Right renal cortex interstitium (tissue), 3 donors: Measurements from ENCODE around the gene HSBP1. TPM values are rescaled to one million over a fixed set of nuclear protein-coding genes. Genes with fewer than 3 reads are reported as not detected.

Source experiments
- DNase-seq, 3 donors: peaks; one replicate each; pipeline ENCODE4 v3.0.0-alpha.2; 2013; ENCODE audit warnings: low read depth in 3 of 3, low spot score in 2 of 3
- polyA plus RNA-seq, 3 donors: library from polyadenylated mRNA; unstranded; fragments of 120-200 nt; gene quantifications; one replicate each; pipeline ENCODE4 v1.2.1, GENCODE V29; 2013; ENCODE audit not compliant: insufficient read length in 3 of 3

HSBP1 gene
- 100 to 1,000 TPM; 220 to 247 (median 236) TPM for polyA plus RNA-seq

DNA sequence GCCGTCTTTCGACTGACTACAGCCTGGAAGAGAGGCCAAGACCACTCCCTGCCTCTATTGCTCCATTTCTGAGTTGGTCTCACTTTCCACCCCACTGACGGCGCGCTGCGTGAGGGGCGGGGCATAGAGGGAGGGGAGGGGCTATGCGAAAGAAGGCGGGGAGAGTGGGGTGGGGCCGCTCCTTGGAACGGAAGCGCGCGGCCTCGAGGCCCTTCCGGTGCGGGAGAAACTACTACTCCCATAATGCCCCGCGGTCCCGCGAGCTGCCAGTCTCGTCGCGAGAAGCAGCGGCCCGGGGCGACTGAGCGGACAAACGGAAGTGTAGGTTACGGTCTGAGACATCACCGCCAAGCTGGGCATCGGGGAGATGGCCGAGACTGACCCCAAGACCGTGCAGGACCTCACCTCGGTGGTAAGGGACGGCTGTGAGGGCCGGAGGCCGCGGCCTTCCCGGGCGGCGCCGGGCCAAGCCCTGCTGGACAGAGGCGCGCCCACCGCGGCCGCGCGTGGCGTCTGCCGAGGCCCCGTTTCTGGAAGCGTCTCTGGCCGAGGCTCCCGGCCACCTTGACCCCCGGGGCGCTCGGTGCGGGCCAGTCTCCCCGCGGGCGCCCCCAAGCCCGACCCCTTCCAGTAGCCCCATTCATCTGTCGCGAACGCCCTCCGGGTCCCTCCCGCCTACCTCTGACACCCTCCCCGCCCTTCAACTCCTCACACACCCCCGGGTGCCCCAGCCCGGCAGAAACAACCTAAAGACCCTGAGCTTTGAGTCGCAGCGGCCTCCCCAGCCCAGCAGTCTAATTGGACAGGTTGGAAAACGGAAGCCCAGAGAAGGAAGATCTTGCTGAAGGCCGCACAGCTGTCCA, at the start of gene HSBP1:
Gene HSBP1 (plus strand): TSS at position 269 of the 863 bp plus-strand sequence. CDS start 99 bp downstream, at position 368.
- peak in 1 of 3 donors; percentile 81 for DNase-seq

DNA sequence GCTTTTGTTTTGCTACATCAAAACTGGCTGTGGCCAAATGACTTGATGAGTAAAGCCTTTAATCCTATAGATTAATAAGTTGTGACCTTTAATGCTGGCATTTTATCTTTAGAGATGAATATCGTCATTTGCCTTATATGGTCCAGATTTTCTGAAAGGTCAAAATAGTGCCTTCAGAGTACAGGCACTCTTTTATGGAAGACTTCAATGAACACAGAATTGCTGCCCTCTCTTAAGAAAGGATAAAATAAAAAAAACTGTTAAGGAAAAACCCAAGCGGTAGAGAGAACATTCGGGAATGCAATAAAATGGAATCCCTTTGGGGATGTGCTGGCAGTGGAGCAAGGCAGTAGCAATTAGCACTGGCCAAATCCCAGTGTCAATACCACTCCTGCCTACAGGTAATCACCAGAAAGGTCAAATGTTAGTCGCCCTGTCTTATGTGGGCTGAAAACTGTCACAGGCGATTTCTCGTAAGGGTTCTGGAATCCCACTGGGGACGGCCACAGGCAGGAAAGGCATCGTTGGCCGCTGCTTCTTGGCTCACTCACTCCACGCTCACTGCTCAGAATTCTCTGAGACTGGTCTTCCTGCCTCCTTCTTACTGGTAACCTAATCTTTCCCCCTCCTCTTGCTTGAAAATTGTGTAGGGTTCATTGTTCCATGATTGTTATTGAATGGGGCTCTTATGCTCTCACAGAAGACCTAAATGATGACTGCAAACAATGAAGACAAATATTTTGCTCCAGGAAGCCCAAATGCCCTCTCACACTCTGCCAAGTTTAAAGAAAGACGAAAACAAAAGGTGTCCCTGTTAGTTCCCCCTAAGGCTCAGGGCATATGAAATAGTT, 45.4 kb upstream of the HSBP1 start:
- no peak for DNase-seq

DNA sequence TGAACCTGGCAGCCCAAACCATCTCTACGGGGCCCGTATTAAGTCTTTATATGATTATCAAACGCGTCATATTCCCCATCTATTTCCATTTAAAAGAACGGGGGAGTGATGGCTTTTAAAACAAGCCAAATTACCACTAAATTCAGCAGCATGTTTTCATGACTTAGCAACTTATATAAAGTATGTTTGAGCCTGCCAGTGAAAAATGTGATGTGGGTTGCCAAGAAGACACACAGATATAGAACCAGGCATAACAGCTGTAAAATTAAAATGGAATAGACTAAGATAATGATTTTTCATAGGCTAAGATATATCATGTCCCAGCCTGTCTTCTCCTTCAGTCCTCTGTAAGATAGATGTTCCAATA, 44.8 kb upstream of the HSBP1 start:
- no peak for DNase-seq

DNA sequence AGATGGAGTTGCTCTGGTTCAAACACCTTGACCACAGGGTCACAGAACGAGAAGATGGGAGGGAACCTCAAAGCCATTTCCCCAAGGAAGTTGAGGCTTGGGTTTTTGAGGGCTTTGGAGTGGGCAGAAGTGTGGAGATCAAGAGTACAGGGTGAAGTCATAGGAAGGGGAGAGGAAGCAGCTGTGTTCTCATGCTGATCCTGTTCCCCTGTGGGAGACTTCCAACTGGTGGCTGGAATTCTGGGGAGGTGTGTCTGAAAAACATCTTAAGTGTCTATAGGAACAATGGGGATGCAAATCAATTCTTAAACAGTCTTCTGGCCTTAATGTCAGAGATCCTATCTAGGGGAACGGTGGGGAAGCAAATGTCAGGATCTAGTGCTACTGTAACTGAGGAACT, 38.8 kb upstream of the HSBP1 start:
- no peak for DNase-seq

DNA sequence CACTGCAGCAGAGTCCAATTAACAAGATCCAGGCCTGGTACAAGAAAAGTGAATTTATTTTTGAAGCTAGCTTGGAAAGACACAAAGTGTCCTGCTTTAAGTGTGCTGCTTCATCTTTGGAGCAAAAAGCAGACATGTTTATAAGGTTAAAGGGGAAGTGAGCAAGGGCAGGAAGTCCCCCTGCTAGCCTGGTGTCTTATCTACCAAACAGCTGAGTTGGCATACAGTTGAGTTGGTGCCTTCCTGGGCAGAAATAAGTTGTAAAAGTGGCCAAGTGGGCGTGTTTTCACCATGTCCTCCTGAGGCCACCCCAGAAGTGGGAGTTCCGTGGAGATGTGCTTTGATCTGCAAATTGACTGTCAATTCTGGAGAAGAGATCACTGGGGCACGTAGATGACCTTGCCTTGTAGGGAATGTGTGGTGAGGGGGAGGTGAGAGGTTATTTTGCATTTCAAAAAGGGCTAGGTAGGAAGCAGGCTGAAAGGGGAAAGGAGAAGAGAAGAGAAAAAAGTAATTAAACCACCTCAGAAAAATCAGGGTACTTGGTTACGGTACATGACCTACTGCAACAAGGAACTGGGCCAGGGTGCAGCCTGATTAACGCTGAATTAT, 38.3 kb upstream of the HSBP1 start:
- DNase-seq, result no peak

DNA sequence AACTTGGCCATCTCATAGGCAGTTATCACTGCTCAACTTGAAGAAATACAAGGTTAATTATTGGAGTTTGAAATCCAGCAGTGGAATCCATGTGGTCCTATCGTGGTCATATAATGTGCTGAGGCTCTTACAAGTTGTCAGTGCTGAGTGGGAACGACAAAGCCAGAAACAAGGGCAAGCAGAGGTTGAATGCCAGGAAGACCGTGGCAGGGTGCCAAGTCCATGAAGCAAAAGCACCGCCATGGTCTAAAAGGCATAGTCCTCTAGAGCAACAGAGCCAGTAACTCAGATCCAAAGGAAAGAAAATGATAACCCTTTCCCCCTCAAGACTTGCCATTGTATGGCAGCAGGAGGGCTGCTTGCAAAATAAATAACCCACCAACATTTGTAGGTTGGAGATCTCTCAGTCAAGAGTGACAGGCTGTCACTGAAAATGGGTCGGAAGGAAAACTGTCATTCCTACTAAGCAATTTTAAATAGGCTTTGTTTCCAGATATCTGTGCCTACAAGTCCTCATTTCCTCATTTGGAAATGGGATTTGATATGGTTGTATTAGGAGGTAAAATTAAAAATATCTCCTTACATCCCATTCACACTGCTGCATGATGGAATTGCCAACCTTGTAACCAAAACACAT, 36.4 kb upstream of the HSBP1 start:
- no peak for DNase-seq

DNA sequence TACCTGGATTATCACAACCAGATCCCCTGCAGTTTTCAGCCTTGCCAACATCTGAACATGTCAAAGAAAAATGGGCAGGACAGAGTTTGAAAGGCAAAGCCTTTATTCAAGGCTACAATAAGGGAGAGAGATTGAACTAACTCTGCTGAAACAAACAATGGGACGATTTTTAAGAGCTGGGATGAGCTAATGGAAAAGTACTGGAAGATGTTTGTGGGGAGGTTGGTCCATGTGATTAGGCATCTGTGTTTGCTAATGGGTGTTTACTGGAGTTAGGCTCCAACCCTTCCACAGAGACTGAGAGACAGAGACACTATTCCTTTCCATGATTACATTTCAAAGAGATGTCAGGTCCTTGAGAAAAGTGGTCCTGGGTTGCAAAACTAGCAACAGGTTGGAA, 35.0 kb upstream of the HSBP1 start:
- no peak for DNase-seq

DNA sequence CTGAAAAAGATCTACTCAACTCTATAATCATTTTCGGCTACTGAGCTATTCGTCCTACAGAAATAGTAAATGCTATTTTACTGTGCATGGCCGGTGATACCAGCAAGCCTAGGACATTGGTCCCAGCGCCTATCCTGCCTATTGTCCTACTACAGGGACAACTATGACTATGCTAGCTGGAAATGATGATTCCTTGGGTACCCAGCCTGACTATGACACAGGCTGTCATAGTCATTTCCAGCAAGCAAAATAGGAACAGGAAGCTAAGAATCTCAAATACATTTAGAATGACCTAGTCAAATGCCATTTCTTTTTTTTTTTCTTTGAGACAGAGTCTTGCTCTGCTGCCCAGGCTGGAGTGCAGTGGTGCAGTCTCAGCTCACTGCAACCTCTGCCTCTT, 33.7 kb upstream of the HSBP1 start:
- no peak for DNase-seq

DNA sequence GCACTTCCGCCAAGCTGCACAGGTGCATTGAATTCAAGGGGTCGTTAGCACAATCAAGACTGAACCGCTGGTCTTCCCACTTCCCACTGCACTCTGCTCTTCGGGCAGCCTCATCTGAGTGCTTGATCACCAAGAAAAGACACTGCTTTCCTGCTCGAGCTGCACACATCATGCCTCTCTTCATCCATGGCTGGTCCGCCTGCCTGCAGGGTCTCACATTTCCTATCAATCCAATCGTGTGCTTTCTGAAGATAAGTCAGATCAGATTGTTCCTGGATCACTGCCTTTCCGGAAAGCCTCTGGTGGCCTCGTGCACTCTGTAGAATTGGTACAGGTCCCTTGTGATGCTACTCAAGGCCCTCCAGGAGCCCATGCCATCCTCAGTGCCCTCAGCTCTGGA, 30.8 kb upstream of the HSBP1 start:
- no peak for DNase-seq

DNA sequence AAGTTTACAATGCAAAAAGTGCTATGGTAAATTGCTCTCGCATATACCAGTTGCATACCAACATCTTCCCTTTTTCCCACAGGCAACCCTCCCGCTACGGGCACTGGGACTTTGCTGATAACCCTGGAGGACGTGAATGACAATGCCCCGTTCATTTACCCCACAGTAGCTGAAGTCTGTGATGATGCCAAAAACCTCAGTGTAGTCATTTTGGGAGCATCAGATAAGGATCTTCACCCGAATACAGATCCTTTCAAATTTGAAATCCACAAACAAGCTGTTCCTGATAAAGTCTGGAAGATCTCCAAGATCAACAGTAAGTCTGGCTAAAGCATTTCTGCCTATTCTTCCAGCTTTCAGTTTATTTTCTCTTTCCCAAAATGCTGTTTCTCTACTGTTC, 27.9 kb upstream of the HSBP1 start:
- DNase-seq, result no peak

DNA sequence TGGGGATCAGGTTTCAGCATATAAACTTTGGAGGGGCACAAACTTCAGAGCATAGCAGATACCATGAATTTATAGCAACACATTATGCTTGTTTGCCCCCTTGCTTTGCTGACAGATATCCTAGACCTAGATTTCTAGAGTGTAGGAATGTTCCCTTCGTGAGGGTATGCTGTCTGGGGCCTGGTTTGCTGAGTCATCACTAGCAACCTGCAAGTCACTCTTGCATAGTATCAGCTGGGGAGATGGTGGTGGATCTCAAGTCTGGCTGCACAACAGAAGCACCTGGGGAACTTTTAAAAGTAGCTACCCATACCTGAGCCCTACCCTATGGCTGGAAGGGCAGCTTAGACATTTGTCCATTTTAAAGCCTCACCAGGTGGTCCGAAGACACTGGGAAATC, 22.3 kb upstream of the HSBP1 start:
- DNase-seq, result no peak

DNA sequence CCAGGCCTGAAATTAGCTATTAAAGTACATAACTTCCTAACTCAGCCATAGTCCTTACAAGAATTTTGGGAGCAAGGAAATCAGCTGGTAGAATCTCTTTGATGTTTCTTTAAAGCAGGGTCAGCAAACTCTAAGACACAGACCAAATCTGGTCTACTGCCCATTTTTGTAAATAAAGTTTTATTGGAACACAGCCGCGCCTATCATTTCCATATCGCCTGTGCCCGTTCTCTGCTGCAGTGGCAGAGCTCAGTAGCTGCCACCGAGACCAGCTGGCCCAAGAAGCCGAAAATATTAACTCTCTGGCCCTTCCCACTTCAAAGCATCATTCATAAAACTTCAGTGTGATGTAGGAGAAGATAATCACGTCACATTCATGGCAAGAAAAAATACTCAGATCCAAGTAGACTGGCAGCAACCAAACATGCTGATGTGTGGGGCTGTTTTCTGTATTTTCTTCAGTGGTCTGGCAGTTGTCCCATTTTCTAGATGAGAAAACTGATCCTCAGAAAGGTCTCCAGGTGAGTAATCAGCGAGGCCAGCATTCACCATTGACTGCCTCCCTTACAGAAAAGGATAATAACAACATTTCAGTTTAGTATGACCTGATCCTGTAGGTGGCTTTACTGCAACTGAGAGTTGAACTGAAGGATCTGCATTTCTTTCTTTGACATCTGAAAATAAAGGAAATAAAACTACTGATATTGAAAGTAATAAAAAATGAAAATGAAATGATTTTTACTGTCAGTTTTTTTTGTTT, 18.0 kb upstream of the HSBP1 start:
- DNase-seq, result no peak

DNA sequence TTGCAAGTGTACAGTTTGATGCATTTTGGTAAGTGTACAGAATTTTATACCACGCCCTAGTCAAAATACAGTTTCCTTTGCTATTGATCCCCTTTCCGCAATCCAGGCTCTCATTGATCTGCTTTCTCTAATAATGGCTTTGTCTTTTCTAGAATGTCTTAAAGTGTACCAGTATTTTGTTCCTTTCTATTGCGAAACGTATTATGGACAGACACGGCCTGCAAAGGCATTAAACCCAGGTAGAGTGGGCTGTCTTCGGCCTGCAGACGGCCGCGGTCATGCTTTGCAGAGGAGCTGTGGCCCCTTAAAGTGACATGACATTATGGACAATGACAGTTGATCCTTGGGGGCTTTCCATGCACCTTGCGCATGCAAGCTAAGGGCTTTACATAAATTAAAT, 15.9 kb upstream of the HSBP1 start:
- DNase-seq, result no peak

DNA sequence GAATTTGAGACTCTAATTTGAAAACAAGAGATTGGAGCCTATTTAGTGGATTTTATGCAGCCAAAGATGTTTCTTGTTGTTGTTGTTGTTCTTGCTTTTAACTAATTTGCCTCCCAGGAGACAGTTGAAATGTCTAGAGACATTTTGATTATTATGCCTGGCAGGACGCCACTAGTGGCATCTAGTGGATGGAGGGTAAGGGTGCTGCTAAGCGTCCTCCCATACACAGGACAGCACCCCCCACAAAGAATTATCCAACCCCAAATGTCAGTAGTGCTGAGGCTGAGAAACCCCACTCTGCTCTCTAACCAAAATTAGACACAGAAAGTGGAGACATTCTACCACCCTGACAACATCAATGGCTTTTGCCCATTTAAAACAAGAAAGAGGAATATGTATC, 15.4 kb upstream of the HSBP1 start:
- DNase-seq, result no peak

DNA sequence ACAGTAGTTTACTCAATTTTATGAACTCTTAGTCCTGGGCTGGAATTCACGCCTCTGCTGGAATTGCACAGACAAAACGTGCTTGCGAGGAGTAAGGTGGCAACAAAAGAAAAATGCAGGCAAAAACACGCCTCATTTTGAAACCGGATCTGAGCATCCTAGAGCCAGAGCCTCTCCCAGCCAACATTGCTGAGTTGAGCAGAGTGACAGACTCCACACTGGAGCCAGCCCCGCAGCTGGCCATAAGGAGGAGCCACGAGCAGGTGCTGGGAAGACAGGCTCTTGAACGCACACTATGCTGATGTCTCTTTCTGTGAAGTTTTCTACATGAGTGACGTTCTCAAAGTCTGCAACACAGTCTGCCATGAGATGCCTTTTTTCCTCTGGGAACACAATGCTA, 14.6 kb upstream of the HSBP1 start:
- DNase-seq, result no peak

DNA sequence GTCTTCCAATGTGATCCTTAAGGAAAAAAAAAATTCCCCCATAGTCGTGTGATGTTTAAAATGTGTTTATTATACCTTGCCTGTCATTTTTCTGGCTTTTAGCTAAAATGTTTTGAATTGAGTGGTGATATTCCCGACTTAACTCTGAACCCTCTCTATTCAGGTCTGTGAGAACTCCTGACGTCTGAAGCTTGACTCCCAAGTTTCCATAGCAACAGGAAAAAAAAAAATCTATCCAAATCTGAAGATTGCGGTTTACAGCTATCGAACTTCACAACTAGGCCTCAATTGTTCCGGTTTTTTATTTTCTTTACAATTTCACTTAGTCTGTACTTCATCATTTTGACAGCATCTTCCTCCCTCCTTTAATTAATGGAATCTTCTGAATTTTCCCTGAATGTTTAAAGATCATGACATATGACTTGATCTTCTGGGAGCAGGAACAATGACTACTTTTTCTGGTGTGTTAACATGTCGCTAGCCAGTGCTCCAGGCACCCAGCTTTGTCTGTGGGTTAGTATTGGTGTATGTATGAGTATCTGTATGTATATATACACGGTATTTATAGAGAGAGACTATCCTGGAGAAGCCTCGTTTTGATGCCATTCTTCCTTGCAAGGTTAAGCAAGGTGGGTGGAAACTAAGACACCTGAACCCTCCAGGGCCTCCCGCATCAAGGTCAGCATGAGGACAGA, 12.8 kb upstream of the HSBP1 start:
- DNase-seq, result no peak

DNA sequence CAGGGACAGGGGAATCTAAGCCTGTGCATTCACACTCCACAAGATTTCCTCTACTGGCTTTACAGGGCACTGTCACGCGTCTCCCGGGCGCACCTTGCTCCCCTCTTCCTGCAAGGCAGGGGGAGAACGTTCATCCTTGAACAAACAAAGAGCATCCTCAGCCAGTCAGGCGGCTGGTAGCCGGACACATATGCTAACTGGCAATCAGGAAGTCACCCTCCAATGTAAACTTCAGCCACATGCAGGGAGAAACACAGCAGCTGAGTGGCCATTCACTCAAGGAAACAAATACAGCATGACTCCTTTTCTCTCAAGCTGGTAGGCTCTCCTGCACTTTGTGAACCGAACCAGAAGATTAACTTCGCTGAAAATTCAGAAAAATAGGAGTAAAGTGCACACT, 10.8 kb upstream of the HSBP1 start:
- DNase-seq, result no peak

DNA sequence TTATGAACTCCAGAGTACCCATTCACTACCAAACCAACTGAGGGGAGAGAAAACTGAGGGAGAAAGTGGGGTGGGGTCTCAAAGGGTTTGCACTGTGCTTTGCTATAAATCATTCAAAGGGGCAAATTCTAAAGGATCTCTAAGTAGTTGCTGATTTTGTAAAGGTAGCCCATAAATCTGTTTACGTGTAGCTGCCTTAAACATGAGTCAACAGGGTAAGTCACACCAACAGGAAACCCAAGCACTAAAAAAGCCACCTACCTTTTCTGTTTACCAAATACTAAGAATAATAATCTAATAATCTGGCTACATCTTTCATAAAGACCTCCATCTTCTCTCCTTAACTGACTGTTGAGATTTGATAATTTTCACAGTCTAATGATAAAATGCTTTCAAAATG, 8.4 kb upstream of the HSBP1 start:
- no peak for DNase-seq

DNA sequence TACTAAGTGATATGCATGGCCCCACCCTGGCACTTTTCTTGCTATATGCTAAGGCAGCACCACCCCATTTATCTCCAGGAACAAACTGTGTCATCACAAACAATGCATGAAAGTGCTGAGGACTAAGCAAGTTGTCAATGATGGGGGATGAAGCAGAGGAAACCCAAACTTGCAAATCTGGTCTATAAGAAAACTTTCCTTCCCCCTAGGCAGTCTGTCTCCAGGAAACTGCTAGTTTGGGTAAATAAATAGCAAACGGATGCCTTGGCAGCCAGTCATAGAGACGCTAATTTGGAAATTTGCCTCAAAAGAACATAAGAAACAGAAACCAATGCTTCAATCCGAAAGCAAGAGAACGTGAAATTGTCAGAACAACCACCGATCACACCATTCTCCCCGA, 5.6 kb upstream of the HSBP1 start:
- no peak for DNase-seq
